ENCODE data around the gene HADH. TPM values are rescaled to one million over a fixed set of nuclear protein-coding genes. Genes with fewer than 3 reads are reported as not detected.

HADH gene
- total and polyA plus RNA-seq, 4 donors, result 27.5 to 140 (median 94.3) TPM

DNA sequence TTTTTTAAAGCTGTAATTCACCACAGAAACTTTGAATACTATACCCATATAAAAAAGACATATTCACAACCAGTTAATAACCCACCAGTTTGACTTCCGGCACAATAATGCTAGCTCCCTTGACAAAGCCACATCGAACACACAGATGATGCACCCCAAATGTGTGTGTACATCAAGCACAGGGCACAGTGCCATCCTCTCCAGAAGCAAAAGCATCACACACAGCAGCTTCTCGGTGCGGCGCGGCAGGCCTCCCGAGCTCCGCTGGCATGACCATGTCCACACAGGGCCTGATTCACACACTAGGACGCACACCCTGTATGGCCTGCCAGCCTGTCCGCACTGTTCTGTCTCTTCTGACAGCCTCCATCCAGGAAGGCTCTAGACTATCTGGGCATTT is 91.1 kb downstream of the HADH start:
- TF ChIP-seq SP1 (IDR thresholded peaks at IDR 0.05) (no peak), JUND (IDR thresholded peaks at IDR 0.05) (no peak), HNF4A (conservative IDR thresholded peaks at IDR 0.05) (no peak), HNF4G (IDR thresholded peaks at IDR 0.05) (no peak), YY1 (IDR thresholded peaks at IDR 0.05) (no peak), GABPA (IDR thresholded peaks at IDR 0.05 in 1 of 2, conservative IDR thresholded peaks at IDR 0.05 in 1 of 2) (no peak), TAF1 (conservative IDR thresholded peaks at IDR 0.05) (no peak)
- TF ChIP-seq, protein P1, sequence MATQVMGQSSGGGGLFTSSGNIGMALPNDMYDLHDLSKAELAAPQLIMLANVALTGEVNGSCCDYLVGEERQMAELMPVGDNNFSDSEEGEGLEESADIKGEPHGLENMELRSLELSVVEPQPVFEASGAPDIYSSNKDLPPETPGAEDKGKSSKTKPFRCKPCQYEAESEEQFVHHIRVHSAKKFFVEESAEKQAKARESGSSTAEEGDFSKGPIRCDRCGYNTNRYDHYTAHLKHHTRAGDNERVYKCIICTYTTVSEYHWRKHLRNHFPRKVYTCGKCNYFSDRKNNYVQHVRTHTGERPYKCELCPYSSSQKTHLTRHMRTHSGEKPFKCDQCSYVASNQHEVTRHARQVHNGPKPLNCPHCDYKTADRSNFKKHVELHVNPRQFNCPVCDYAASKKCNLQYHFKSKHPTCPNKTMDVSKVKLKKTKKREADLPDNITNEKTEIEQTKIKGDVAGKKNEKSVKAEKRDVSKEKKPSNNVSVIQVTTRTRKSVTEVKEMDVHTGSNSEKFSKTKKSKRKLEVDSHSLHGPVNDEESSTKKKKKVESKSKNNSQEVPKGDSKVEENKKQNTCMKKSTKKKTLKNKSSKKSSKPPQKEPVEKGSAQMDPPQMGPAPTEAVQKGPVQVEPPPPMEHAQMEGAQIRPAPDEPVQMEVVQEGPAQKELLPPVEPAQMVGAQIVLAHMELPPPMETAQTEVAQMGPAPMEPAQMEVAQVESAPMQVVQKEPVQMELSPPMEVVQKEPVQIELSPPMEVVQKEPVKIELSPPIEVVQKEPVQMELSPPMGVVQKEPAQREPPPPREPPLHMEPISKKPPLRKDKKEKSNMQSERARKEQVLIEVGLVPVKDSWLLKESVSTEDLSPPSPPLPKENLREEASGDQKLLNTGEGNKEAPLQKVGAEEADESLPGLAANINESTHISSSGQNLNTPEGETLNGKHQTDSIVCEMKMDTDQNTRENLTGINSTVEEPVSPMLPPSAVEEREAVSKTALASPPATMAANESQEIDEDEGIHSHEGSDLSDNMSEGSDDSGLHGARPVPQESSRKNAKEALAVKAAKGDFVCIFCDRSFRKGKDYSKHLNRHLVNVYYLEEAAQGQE (IDR thresholded peaks at IDR 0.05), result no peak
- WGBS, result 92% methylated on average over 10 of the region's 10 CpGs
- H3K9me3 ChIP-seq (ENCODE audit: control insufficient read depth in 4 of 4, low read length in 3 of 4), result no peaks in the 10 kb centered on the region
- H3K4me1 ChIP-seq (ENCODE audit: control insufficient read depth in 4 of 4, insufficient read depth in 4 of 4, low read length in 3 of 4), result no peaks in the 10 kb centered on the region
- no peaks in the 10 kb centered on the region for H3K36me3 ChIP-seq (ENCODE audit: control insufficient read depth in 4 of 4, insufficient read depth in 3 of 4, low read depth in 1 of 4, low read length in 3 of 4)
- H3K9ac ChIP-seq (ENCODE audit: low read depth in 1 of 2, low read length in 2 of 2), result no peak overlapping the region
- H3K27ac ChIP-seq (ENCODE audit: low read depth in 1 of 2, low read length in 2 of 2), result no peak overlapping the region
- no peak overlapping the region for H3K4me3 ChIP-seq (ENCODE audit: low read depth in 1 of 3, low read length in 3 of 3)
- H3K27me3 ChIP-seq (ENCODE audit: control insufficient read depth in 4 of 4, insufficient read depth in 4 of 4, low read length in 3 of 4), result no peaks in the 10 kb centered on the region
- DNase-seq (ENCODE audit: low spot score), result no peak

DNA sequence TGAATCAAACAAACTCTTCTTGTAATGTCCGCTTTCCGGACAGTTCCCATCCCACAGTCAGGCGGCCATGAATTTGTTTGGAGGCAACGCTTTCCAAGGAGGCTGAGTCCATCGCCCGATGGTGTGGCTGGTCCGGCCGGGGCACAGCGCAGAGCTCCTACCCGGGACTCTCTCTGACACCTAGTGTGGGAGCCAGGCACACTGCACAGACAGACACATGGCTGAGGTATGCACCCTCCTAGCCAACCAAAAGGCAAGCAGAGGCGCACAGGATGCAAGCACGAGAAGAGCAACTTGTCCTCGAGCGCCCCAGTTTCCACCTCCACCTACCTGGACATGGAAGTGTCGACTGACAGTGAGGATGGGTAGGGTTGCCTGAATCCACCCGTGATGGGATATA is 91.6 kb downstream of the HADH start:
- Histone ChIP-seq H3K27me3 (ENCODE audit: control insufficient read depth in 4 of 4, insufficient read depth in 4 of 4, low read length in 3 of 4) (no peaks in the 10 kb centered on the region), H3K36me3 (ENCODE audit: control insufficient read depth in 4 of 4, insufficient read depth in 3 of 4, low read depth in 1 of 4, low read length in 3 of 4) (no peaks in the 10 kb centered on the region), H3K27ac (ENCODE audit: low read depth in 1 of 2, low read length in 2 of 2) (no peak overlapping the region), H3K9me3 (ENCODE audit: control insufficient read depth in 4 of 4, low read length in 3 of 4) (no peaks in the 10 kb centered on the region), H3K4me1 (ENCODE audit: control insufficient read depth in 4 of 4, insufficient read depth in 4 of 4, low read length in 3 of 4) (no peaks in the 10 kb centered on the region), H3K9ac (ENCODE audit: low read depth in 1 of 2, low read length in 2 of 2) (no peak overlapping the region), H3K4me3 (ENCODE audit: low read depth in 1 of 3, low read length in 3 of 3) (no peak overlapping the region)
- WGBS, result 85% methylated on average over 16 of the region's 16 CpGs
- DNase-seq (ENCODE audit: low spot score), result no peak
- no peak for TF ChIP-seq TAF1 (conservative IDR thresholded peaks at IDR 0.05)
- TF ChIP-seq RAD21 (IDR thresholded peaks at IDR 0.05), result no peak
- no peak for TF ChIP-seq FOXA2 (IDR thresholded peaks at IDR 0.05)
- TF ChIP-seq HNF4G (IDR thresholded peaks at IDR 0.05), result no peak
- TF ChIP-seq, protein P1 (IDR thresholded peaks at IDR 0.05), result no peak
- TF ChIP-seq RXRA (IDR thresholded peaks at IDR 0.05), result no peak
- no peak for TF ChIP-seq NR2F2 (IDR thresholded peaks at IDR 0.05)
- TF ChIP-seq, protein P2, sequence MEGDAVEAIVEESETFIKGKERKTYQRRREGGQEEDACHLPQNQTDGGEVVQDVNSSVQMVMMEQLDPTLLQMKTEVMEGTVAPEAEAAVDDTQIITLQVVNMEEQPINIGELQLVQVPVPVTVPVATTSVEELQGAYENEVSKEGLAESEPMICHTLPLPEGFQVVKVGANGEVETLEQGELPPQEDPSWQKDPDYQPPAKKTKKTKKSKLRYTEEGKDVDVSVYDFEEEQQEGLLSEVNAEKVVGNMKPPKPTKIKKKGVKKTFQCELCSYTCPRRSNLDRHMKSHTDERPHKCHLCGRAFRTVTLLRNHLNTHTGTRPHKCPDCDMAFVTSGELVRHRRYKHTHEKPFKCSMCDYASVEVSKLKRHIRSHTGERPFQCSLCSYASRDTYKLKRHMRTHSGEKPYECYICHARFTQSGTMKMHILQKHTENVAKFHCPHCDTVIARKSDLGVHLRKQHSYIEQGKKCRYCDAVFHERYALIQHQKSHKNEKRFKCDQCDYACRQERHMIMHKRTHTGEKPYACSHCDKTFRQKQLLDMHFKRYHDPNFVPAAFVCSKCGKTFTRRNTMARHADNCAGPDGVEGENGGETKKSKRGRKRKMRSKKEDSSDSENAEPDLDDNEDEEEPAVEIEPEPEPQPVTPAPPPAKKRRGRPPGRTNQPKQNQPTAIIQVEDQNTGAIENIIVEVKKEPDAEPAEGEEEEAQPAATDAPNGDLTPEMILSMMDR (IDR thresholded peaks at IDR 0.05; ENCODE audit: low read depth, low read length, missing input control), result no peak
- TF ChIP-seq, protein P3, sequence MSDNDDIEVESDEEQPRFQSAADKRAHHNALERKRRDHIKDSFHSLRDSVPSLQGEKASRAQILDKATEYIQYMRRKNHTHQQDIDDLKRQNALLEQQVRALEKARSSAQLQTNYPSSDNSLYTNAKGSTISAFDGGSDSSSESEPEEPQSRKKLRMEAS (IDR thresholded peaks at IDR 0.05), result no peak
- no peak for TF ChIP-seq SP1 (IDR thresholded peaks at IDR 0.05)
- TF ChIP-seq YY1 (IDR thresholded peaks at IDR 0.05), result no peak

Other genes starting within 250 kb of the HADH start
- gene SGMS2, start 165.0 kb upstream of the HADH start, total RNA-seq, result 10 to 100 TPM; 13.1 to 41.7 TPM
- 10 to 100 TPM in 1 of 2 donors, 1 to 10 TPM in 1; 7.3 to 15.2 TPM for gene SGMS2, start 165.0 kb upstream of the HADH start, polyA plus RNA-seq
- 1 to 10 TPM; 2.0 to 4.9 TPM for gene CYP2U1, start 58.3 kb upstream of the HADH start, total RNA-seq
- 1 to 10 TPM; 2.8 to 3.5 TPM for gene CYP2U1, start 58.3 kb upstream of the HADH start, polyA plus RNA-seq
- gene LEF1, start 179.0 kb downstream of the HADH start, total RNA-seq, result 1 to 10 TPM in 1 of 2 donors, under 1 TPM in 1; 0.59 to 6.4 TPM
- gene LEF1, start 179.0 kb downstream of the HADH start, polyA plus RNA-seq, result under 1 TPM; 0.22 to 0.33 TPM

Data from liver (tissue), 9 donors.